MM.1S (cell line): ENCODE data around the gene SMO.

ENCODE experiments used
- DNase-seq: peaks from one replicate; pipeline ENCODE4 v3.0.0-alpha.2; 2015
- H2AFZ ChIP-seq: fragments of 300-600 bp; sonication (generic); 2 replicates; pipeline ENCODE4 v1.6.0; 2016; ENCODE audit warnings: antibody characterized with exemption, low read length
- H3F3A ChIP-seq: fragments of 300-600 bp; sonication (generic); 2 replicates; pipeline ENCODE4 v1.6.1; 2016; ENCODE audit warnings: mild to moderate bottlenecking, antibody characterized with exemption, low read length, moderate library complexity, mixed read lengths; ENCODE audit not compliant: insufficient read depth
- H3K27ac ChIP-seq: fragments of 300-600 bp; sonication (generic); 2 replicates; pipeline ENCODE4 v1.5.1; 2016; ENCODE audit warnings: mild to moderate bottlenecking, low read length
- H3K27me3 ChIP-seq: fragments of 300-600 bp; sonication (generic); replicated peaks from 2 replicates; pipeline ENCODE4 v1.6.0; 2016; ENCODE audit warnings: low read length; ENCODE audit not compliant: insufficient read depth
- H3K36me3 ChIP-seq: fragments of 300-600 bp; sonication (generic); replicated peaks from 2 replicates; pipeline ENCODE4 v1.6.1; 2016; ENCODE audit warnings: mild to moderate bottlenecking, low read length, mixed read lengths; ENCODE audit not compliant: insufficient read depth
- H3K4me1 ChIP-seq: fragments of 300-600 bp; sonication (generic); 2 replicates; pipeline ENCODE4 v1.6.1; 2016; ENCODE audit warnings: low read length, mixed read lengths
- H3K4me2 ChIP-seq: fragments of 300-600 bp; sonication (generic); 2 replicates; pipeline ENCODE4 v1.6.0; 2016; ENCODE audit warnings: low read depth, low read length
- H3K4me3 ChIP-seq: fragments of 300-600 bp; sonication (generic); 2 replicates; pipeline ENCODE4 v1.5.1; 2016; ENCODE audit warnings: low read length, mixed read lengths
- H3K79me2 ChIP-seq: fragments of 300-600 bp; sonication (generic); 2 replicates; pipeline ENCODE4 v1.6.1; 2016; ENCODE audit warnings: mixed run types, low read length, mixed read lengths
- H3K9ac ChIP-seq: fragments of 300-600 bp; sonication (generic); 2 replicates; pipeline ENCODE4 v1.6.1; 2016; ENCODE audit warnings: low read length, mixed read lengths
- H3K9me2 ChIP-seq: fragments of 300-600 bp; sonication (generic); replicated peaks from 2 replicates; pipeline ENCODE4 v1.6.1; 2016; ENCODE audit warnings: mild to moderate bottlenecking, low read length, mixed read lengths; ENCODE audit not compliant: insufficient read depth
- H3K9me3 ChIP-seq: fragments of 300-600 bp; sonication (generic); replicated peaks from 2 replicates; pipeline ENCODE4 v1.6.1; 2016; ENCODE audit warnings: mild to moderate bottlenecking, low read length, mixed read lengths; ENCODE audit not compliant: insufficient read depth
- H4K20me1 ChIP-seq: fragments of 300-600 bp; sonication (generic); 2 replicates; pipeline ENCODE4 v1.6.1; 2016; ENCODE audit warnings: mild to moderate bottlenecking, low read length, moderate library complexity, mixed read lengths; ENCODE audit not compliant: insufficient read depth
- CTCF ChIP-seq: fragments of 300-600 bp; sonication (generic); IDR thresholded peaks from 2 replicates; pipeline ENCODE4 v1.5.1; 2016; ENCODE audit warnings: antibody characterized with exemption, low read length, mixed read lengths
- EZH2 ChIP-seq: fragments of 300-600 bp; sonication (generic); optimal IDR thresholded peaks from 2 replicates; pipeline ENCODE3; 2017; ENCODE audit warnings: low read depth, mild to moderate bottlenecking, antibody characterized with exemption, low read length, mixed read lengths
- EZH2phosphoT487 ChIP-seq: fragments of 300-600 bp; sonication (generic); IDR thresholded peaks from 2 replicates; pipeline ENCODE4 v1.6.1; 2018; ENCODE audit warnings: antibody characterized with exemption, low read length

SMO gene

GRCh38 chr7:129149511-129149910, 38.9 kb upstream of the SMO start:
- Histone ChIP-seq H3F3A (no peaks in the 10 kb centered on the region), H3K36me3 (no peaks in the 10 kb centered on the region), H3K9me3 (no peaks in the 10 kb centered on the region), H2AFZ (no peak overlapping the region), H3K79me2 (peaks cover 33% of the 10 kb centered on the region), H3K9ac (no peak overlapping the region), H3K4me2 (no peak overlapping the region), H3K4me1 (0 out of 2 replicates have a peak, but pooled peaks cover 3% of the 10 kb centered on the region), H3K4me3 (no peak overlapping the region), H3K27me3 (no peaks in the 10 kb centered on the region), H3K9me2 (no peaks in the 10 kb centered on the region), H4K20me1 (no peaks in the 10 kb centered on the region), H3K27ac (no peak overlapping the region)
- TF ChIP-seq EZH2 = no peak
- no peak for TF ChIP-seq CTCF
- TF ChIP-seq EZH2phosphoT487 = no peak
- DNase-seq = no peak

- TF ChIP-seq EZH2 = no peak
- no peak for TF ChIP-seq CTCF
- no peak for TF ChIP-seq EZH2phosphoT487
- Histone ChIP-seq H3K27me3 (no peaks in the 10 kb centered on the region), H3F3A (no peaks in the 10 kb centered on the region), H3K4me3 (no peak overlapping the region), H3K9me2 (no peaks in the 10 kb centered on the region), H3K36me3 (no peaks in the 10 kb centered on the region), H3K27ac (no peak overlapping the region), H3K79me2 (peaks cover 28% of the 10 kb centered on the region), H3K9ac (no peak overlapping the region), H3K4me2 (no peak overlapping the region), H3K4me1 (0 out of 2 replicates have a peak, but pooled peaks cover 3% of the 10 kb centered on the region), H4K20me1 (no peaks in the 10 kb centered on the region), H3K9me3 (no peaks in the 10 kb centered on the region), H2AFZ (no peak overlapping the region)
- no peak for DNase-seq
Measured at GRCh38 chr7:129150199-129150996, 38.0 kb upstream of the SMO start.

- Histone ChIP-seq H3K9me2 (no peaks in the 10 kb centered on the region), H3K27ac (no peak overlapping the region), H2AFZ (no peak overlapping the region), H3K4me2 (no peak overlapping the region), H3K4me3 (no peak overlapping the region), H3K36me3 (no peaks in the 10 kb centered on the region), H3K27me3 (no peaks in the 10 kb centered on the region), H3K9ac (no peak overlapping the region), H3F3A (no peaks in the 10 kb centered on the region), H3K79me2 (peaks cover 6% of the 10 kb centered on the region; the same call in 1 of the 2 replicates), H3K4me1 (0 out of 2 replicates have a peak, but pooled peaks cover 3% of the 10 kb centered on the region), H3K9me3 (no peaks in the 10 kb centered on the region), H4K20me1 (no peaks in the 10 kb centered on the region)
- DNase-seq = no peak
- no peak for TF ChIP-seq EZH2
- no peak for TF ChIP-seq EZH2phosphoT487
- no peak for TF ChIP-seq CTCF
Measured at GRCh38 chr7:129157651-129158050, 30.8 kb upstream of the SMO start.
